MM.1S (cell line): ENCODE data around the gene ATG16L2.

Experiments
- DNase-seq: peaks from one replicate; pipeline ENCODE4 v3.0.0-alpha.2; 2015
- H2AFZ ChIP-seq: fragments of 300-600 bp; sonication (generic); 2 replicates; pipeline ENCODE4 v1.6.0; 2016; ENCODE audit warnings: antibody characterized with exemption, low read length
- H3F3A ChIP-seq: fragments of 300-600 bp; sonication (generic); 2 replicates; pipeline ENCODE4 v1.6.1; 2016; ENCODE audit warnings: mild to moderate bottlenecking, antibody characterized with exemption, low read length, moderate library complexity, mixed read lengths; ENCODE audit not compliant: insufficient read depth
- H3K27ac ChIP-seq: fragments of 300-600 bp; sonication (generic); 2 replicates; pipeline ENCODE4 v1.5.1; 2016; ENCODE audit warnings: mild to moderate bottlenecking, low read length
- H3K27me3 ChIP-seq: fragments of 300-600 bp; sonication (generic); replicated peaks from 2 replicates; pipeline ENCODE4 v1.6.0; 2016; ENCODE audit warnings: low read length; ENCODE audit not compliant: insufficient read depth
- H3K36me3 ChIP-seq: fragments of 300-600 bp; sonication (generic); replicated peaks from 2 replicates; pipeline ENCODE4 v1.6.1; 2016; ENCODE audit warnings: mild to moderate bottlenecking, low read length, mixed read lengths; ENCODE audit not compliant: insufficient read depth
- H3K4me1 ChIP-seq: fragments of 300-600 bp; sonication (generic); 2 replicates; pipeline ENCODE4 v1.6.1; 2016; ENCODE audit warnings: low read length, mixed read lengths
- H3K4me2 ChIP-seq: fragments of 300-600 bp; sonication (generic); 2 replicates; pipeline ENCODE4 v1.6.0; 2016; ENCODE audit warnings: low read depth, low read length
- H3K4me3 ChIP-seq: fragments of 300-600 bp; sonication (generic); 2 replicates; pipeline ENCODE4 v1.5.1; 2016; ENCODE audit warnings: low read length, mixed read lengths
- H3K79me2 ChIP-seq: fragments of 300-600 bp; sonication (generic); 2 replicates; pipeline ENCODE4 v1.6.1; 2016; ENCODE audit warnings: mixed run types, low read length, mixed read lengths
- H3K9ac ChIP-seq: fragments of 300-600 bp; sonication (generic); 2 replicates; pipeline ENCODE4 v1.6.1; 2016; ENCODE audit warnings: low read length, mixed read lengths
- H3K9me2 ChIP-seq: fragments of 300-600 bp; sonication (generic); replicated peaks from 2 replicates; pipeline ENCODE4 v1.6.1; 2016; ENCODE audit warnings: mild to moderate bottlenecking, low read length, mixed read lengths; ENCODE audit not compliant: insufficient read depth
- H3K9me3 ChIP-seq: fragments of 300-600 bp; sonication (generic); replicated peaks from 2 replicates; pipeline ENCODE4 v1.6.1; 2016; ENCODE audit warnings: mild to moderate bottlenecking, low read length, mixed read lengths; ENCODE audit not compliant: insufficient read depth
- H4K20me1 ChIP-seq: fragments of 300-600 bp; sonication (generic); 2 replicates; pipeline ENCODE4 v1.6.1; 2016; ENCODE audit warnings: mild to moderate bottlenecking, low read length, moderate library complexity, mixed read lengths; ENCODE audit not compliant: insufficient read depth
- CTCF ChIP-seq: fragments of 300-600 bp; sonication (generic); IDR thresholded peaks from 2 replicates; pipeline ENCODE4 v1.5.1; 2016; ENCODE audit warnings: antibody characterized with exemption, low read length, mixed read lengths
- EZH2 ChIP-seq: fragments of 300-600 bp; sonication (generic); optimal IDR thresholded peaks from 2 replicates; pipeline ENCODE3; 2017; ENCODE audit warnings: low read depth, mild to moderate bottlenecking, antibody characterized with exemption, low read length, mixed read lengths
- EZH2phosphoT487 ChIP-seq: fragments of 300-600 bp; sonication (generic); IDR thresholded peaks from 2 replicates; pipeline ENCODE4 v1.6.1; 2018; ENCODE audit warnings: antibody characterized with exemption, low read length

ATG16L2 gene

GRCh38 chr11:72812967-72813739, 1.1 kb upstream of the ATG16L2 start:
- Histone ChIP-seq H2AFZ (peak overlapping the region; percentile 31), H3K27me3 (no peaks in the 10 kb centered on the region), H3F3A (peaks cover 29% of the 10 kb centered on the region), H3K4me2 (peak overlapping the region; percentile 98), H3K9ac (peak overlapping the region; percentile 97), H3K4me1 (peaks cover 11% of the 10 kb centered on the region), H3K79me2 (peaks cover 57% of the 10 kb centered on the region), H3K9me3 (no peaks in the 10 kb centered on the region), H3K36me3 (no peaks in the 10 kb centered on the region; the same call in 1 of the 2 replicates), H3K4me3 (peak overlapping the region; percentile 96), H3K9me2 (no peaks in the 10 kb centered on the region), H3K27ac (peak overlapping the region; percentile 98), H4K20me1 (no peaks in the 10 kb centered on the region)
- peak; percentile 78 for TF ChIP-seq CTCF
- no peak for TF ChIP-seq EZH2phosphoT487
- peak; percentile 84 for DNase-seq

- Histone ChIP-seq H3K27ac (peak overlapping the region; percentile 98), H3K4me2 (peak overlapping the region; percentile 98), H3K9me3 (no peaks in the 10 kb centered on the region), H3K9me2 (no peaks in the 10 kb centered on the region), H3K9ac (peak overlapping the region; percentile 97), H2AFZ (peak overlapping the region; percentile 31; the same call in 1 of the 2 replicates), H3K79me2 (peaks cover 61% of the 10 kb centered on the region), H3K27me3 (no peaks in the 10 kb centered on the region), H3K4me3 (peak overlapping the region; percentile 96), H4K20me1 (no peaks in the 10 kb centered on the region), H3K36me3 (no peaks in the 10 kb centered on the region; the same call in 1 of the 2 replicates), H3K4me1 (peaks cover 11% of the 10 kb centered on the region), H3F3A (peaks cover 29% of the 10 kb centered on the region)
- peak; percentile 86 for DNase-seq
- no peak for TF ChIP-seq CTCF
Measured at GRCh38 chr11:72813740-72814285, 398 bp upstream of the ATG16L2 start.

- TF ChIP-seq EZH2phosphoT487 = no peak
- no peak for TF ChIP-seq EZH2
- TF ChIP-seq CTCF = no peak
- Histone ChIP-seq H3K27ac (peak overlapping the region; percentile 98), H3K4me2 (peak overlapping the region; percentile 98), H2AFZ (peak overlapping the region; percentile 50), H3K9me3 (no peaks in the 10 kb centered on the region), H3K27me3 (no peaks in the 10 kb centered on the region), H3K36me3 (no peaks in the 10 kb centered on the region; the same call in 1 of the 2 replicates), H3K9me2 (no peaks in the 10 kb centered on the region), H3K4me3 (peak overlapping the region; percentile 96), H3K9ac (peak overlapping the region; percentile 97), H3K79me2 (peaks cover 62% of the 10 kb centered on the region), H3K4me1 (peaks cover 11% of the 10 kb centered on the region), H3F3A (peaks cover 29% of the 10 kb centered on the region), H4K20me1 (no peaks in the 10 kb centered on the region)
- peak; percentile 85 for DNase-seq
Measured at GRCh38 chr11:72815110-72815618, 953 bp downstream of the ATG16L2 start.
